Duodenal mucosa (tissue), 2 donors: Measurements from ENCODE around the gene IDH3B.

Source experiments
- H3K27ac ChIP-seq: one replicate; pipeline ENCODE4 v1.7.0; 2013; ENCODE audit warnings: low read depth, low read length
- H3K27me3 ChIP-seq, 2 donors: one replicate each; pipeline ENCODE4 v1.7.0; 2013; ENCODE audit warnings: low read length in 2 of 2, control low read depth in 1 of 2; ENCODE audit not compliant: insufficient read depth in 2 of 2, control insufficient read depth in 1 of 2
- H3K36me3 ChIP-seq, 2 donors: one replicate each; pipeline ENCODE4 v1.7.0; 2013; ENCODE audit warnings: low read length in 2 of 2, control low read depth in 1 of 2; ENCODE audit not compliant: insufficient read depth in 2 of 2, control insufficient read depth in 1 of 2
- H3K4me1 ChIP-seq, 2 donors: one replicate each; pipeline ENCODE4 v1.7.0; 2013; ENCODE audit warnings: low read length in 2 of 2, control low read depth in 1 of 2; ENCODE audit not compliant: insufficient read depth in 2 of 2, control insufficient read depth in 1 of 2
- H3K4me3 ChIP-seq, 2 donors: one replicate each; pipeline ENCODE4 v1.7.0; 2013; ENCODE audit warnings: low read length in 2 of 2, low read depth in 1 of 2
- H3K9ac ChIP-seq, 2 donors: one replicate each; pipeline ENCODE4 v1.7.0; 2013; ENCODE audit warnings: low read length in 2 of 2, low read depth in 1 of 2
- H3K9me3 ChIP-seq, 2 donors: one replicate each; pipeline ENCODE4 v1.7.0; 2013; ENCODE audit warnings: low read length in 2 of 2, control low read depth in 1 of 2; ENCODE audit not compliant: control insufficient read depth in 1 of 2

IDH3B gene

GRCh38 chr20:2657674-2658073 lies 6.3 kb downstream of the IDH3B start:
- no peak overlapping the region for H3K9ac ChIP-seq
- no peaks in the 10 kb centered on the region for H3K27me3 ChIP-seq
- H3K4me1 ChIP-seq: peaks cover 14 to 22% of the 10 kb centered on the region in 2 donors
- no peak overlapping the region for H3K27ac ChIP-seq
- peaks cover 59 to 84% of the 10 kb centered on the region in 2 donors for H3K36me3 ChIP-seq
- H3K9me3 ChIP-seq: no peaks in the 10 kb centered on the region
- H3K4me3 ChIP-seq: no peak overlapping the region

- H3K9me3 ChIP-seq: no peaks in the 10 kb centered on the region
- no peak overlapping the region for H3K27ac ChIP-seq
- no peak overlapping the region for H3K9ac ChIP-seq
- peaks cover 59 to 83% of the 10 kb centered on the region in 2 donors for H3K36me3 ChIP-seq
- peaks cover 14 to 22% of the 10 kb centered on the region in 2 donors for H3K4me1 ChIP-seq
- H3K27me3 ChIP-seq: no peaks in the 10 kb centered on the region
- H3K4me3 ChIP-seq: no peak overlapping the region
Observed at GRCh38 chr20:2657241-2657640, 6.8 kb downstream of the IDH3B start.

- Histone ChIP-seq H3K4me3 (no peak overlapping the region), H3K4me1 (peaks cover 14 to 22% of the 10 kb centered on the region in 2 donors), H3K27me3 (no peaks in the 10 kb centered on the region), H3K9me3 (no peaks in the 10 kb centered on the region), H3K9ac (no peak overlapping the region), H3K36me3 (peaks cover 55 to 77% of the 10 kb centered on the region in 2 donors), H3K27ac (no peak overlapping the region)
Observed at GRCh38 chr20:2656471-2657117, 7.4 kb downstream of the IDH3B start.

GRCh38 chr20:2655331-2656116 lies 8.5 kb downstream of the IDH3B start:
- Histone ChIP-seq H3K27ac (no peak overlapping the region), H3K27me3 (no peaks in the 10 kb centered on the region), H3K4me3 (no peak overlapping the region), H3K36me3 (peaks cover 48 to 68% of the 10 kb centered on the region in 2 donors), H3K4me1 (peaks cover 14 to 22% of the 10 kb centered on the region in 2 donors), H3K9ac (no peak overlapping the region), H3K9me3 (no peaks in the 10 kb centered on the region)

- Histone ChIP-seq H3K4me3 (peak overlapping the region in 1 of 2 donors; percentile 99), H3K9me3 (no peaks in the 10 kb centered on the region), H3K4me1 (peaks cover 14 to 22% of the 10 kb centered on the region in 2 donors), H3K27me3 (no peaks in the 10 kb centered on the region), H3K9ac (no peak overlapping the region), H3K36me3 (peaks cover 41 to 61% of the 10 kb centered on the region in 2 donors), H3K27ac (no peak overlapping the region)
Observed at GRCh38 chr20:2654831-2655230, 9.2 kb downstream of the IDH3B start.

- Histone ChIP-seq H3K27ac (no peak overlapping the region), H3K4me1 (peaks cover 14 to 22% of the 10 kb centered on the region in 2 donors), H3K9me3 (no peaks in the 10 kb centered on the region), H3K9ac (peak overlapping the region; percentile 35 to 40), H3K4me3 (peak overlapping the region; percentile 99), H3K27me3 (no peaks in the 10 kb centered on the region), H3K36me3 (peaks cover 40 to 57% of the 10 kb centered on the region in 2 donors)
Observed at GRCh38 chr20:2654384-2654822, 9.6 kb downstream of the IDH3B start.

GRCh38 chr20:2653556-2654383 lies 10.2 kb downstream of the IDH3B start:
- H3K4me3 ChIP-seq: peak overlapping the region; percentile 99
- H3K36me3 ChIP-seq: peaks cover 35 to 51% of the 10 kb centered on the region in 2 donors
- H3K4me1 ChIP-seq: peaks cover 14 to 22% of the 10 kb centered on the region in 2 donors
- H3K9me3 ChIP-seq: no peaks in the 10 kb centered on the region
- H3K27ac ChIP-seq: no peak overlapping the region
- peak overlapping the region; percentile 79 to 95 for H3K9ac ChIP-seq
- H3K27me3 ChIP-seq: no peaks in the 10 kb centered on the region

- Histone ChIP-seq H3K4me3 (peak overlapping the region; percentile 99), H3K9ac (peak overlapping the region; percentile 79 to 95), H3K27ac (peak overlapping the region; percentile 47), H3K4me1 (peaks cover 14 to 22% of the 10 kb centered on the region in 2 donors), H3K27me3 (no peaks in the 10 kb centered on the region), H3K9me3 (no peaks in the 10 kb centered on the region), H3K36me3 (peaks cover 29 to 43% of the 10 kb centered on the region in 2 donors)
Observed at GRCh38 chr20:2652724-2653555, 11.1 kb downstream of the IDH3B start.
